AG09319 (cell line): Measurements from ENCODE around the gene DOK6.
"Not testable (repeated sequence)": the region's sequence is repeated elsewhere in the genome, so short reads cannot be mapped to it uniquely, and the experiment has no call there.

Experiments
- DNase-seq: peaks from one replicate; pipeline ENCODE4 v3.0.0-alpha.2; 2010; ENCODE audit warnings: low read depth; ENCODE audit errors: extremely low read depth
- CTCF ChIP-seq: IDR thresholded peaks from 2 replicates; pipeline ENCODE4 v1.5.1; 2011; ENCODE audit warnings: low read depth, mild to moderate bottlenecking, inconsistent platforms, low read length, moderate library complexity

DOK6 gene

DNA sequence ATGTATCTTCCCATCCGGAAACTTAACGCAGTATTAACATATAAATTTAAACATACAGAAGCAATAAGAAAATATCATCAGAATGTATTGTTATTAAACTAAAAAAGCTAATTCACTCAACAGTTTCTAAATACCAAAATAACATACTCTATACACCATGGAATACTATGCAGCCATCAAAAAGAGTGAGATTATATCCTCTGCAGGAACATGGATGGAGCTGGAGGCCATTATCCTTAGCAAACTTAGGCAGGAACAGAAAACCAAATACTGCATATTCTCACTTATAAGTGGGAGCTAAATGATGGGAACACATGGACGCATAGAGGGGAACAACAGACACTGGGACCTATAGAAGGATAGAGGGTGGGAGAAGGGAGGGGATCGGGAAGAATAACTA, 419.9 kb downstream of the DOK6 start:
- TF ChIP-seq CTCF: no peak
- DNase-seq: no peak

DNA sequence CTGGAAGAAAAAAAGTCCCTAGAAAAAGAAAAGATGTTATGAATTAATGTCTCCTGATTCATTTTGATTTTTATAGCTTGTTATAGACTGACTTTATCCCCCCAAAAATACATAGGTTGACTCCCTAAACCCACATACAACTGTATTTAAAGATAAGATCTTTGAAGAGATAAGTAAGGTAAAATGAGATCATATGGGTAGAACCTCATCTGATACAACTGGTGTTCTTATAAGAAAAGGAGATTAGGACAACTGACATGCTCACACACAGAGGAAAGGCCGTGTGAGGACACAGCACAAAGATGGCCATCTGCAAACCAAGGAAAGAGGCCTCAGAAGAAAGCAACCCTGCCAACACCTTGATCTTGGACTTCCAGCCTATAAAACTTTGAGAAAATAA, 429.5 kb downstream of the DOK6 start:
- TF ChIP-seq CTCF: no peak
- no peak for DNase-seq

GRCh38 chr18:69834980-69835379, 434.3 kb downstream of the DOK6 start:
- DNase-seq: not testable (repeated sequence)

GRCh38 chr18:69838003-69838402, 437.3 kb downstream of the DOK6 start:
- no peak for TF ChIP-seq CTCF
- no peak for DNase-seq

DNA sequence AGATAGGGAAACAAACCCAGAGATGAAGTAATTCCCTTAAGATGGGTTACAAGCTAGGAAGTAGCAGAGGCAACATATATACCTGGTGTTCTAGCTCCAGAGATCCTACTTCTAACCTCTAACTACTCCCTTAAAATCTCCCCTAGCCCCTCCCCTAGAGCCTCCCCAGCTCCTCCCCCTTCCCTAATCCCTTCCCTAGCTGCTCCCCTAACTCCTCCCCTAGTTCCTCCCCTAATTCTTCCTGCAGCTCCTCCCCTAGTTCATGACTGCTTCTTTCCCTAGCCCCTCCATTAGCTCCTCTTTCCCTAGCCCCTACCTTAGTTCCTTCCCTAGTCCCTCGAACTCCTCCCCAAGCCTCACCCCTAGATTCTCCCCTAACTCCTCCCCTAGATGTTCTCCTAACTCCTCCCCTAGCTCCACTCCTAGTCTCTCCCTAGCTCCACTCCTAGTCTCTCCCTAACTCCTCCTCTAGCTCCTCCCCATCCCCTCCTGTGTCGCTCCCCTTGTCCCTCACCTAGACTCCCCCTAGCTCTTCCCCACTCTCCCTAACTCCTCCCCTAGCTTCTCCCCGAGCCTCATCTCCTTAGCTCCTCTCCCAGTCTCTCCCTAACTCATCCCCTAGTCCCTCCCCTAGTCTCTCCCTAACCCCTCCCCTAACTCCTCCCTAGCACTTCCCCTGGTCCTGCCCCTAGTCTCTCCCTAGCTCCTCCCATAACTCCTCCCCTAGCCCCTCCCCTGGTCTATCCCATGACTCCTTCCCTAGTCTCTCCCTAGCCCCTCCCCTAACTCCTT, 438.1 kb downstream of the DOK6 start:
- no peak for DNase-seq
- no peak for TF ChIP-seq CTCF

DNA sequence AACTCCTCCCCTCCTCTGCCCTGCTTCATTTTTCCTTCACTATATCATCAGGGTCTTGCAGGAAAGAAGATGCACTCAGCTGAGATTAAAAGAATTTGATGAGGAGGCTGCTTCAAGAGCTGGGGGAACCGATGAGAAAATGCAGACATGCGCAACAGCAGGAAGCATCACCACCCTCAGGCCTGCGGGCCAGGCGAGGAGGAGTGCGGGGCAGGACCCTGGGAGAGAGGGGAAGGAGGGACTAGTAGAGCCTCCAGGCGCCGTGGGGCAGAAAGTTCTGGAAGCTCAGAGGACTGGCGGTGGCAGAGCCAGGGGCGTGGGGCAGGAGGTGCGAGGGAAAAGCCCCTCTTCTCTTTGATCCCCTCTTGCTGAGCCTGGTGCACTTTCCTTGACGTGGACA, 438.8 kb downstream of the DOK6 start:
- no peak for TF ChIP-seq CTCF
- no peak for DNase-seq

DNA sequence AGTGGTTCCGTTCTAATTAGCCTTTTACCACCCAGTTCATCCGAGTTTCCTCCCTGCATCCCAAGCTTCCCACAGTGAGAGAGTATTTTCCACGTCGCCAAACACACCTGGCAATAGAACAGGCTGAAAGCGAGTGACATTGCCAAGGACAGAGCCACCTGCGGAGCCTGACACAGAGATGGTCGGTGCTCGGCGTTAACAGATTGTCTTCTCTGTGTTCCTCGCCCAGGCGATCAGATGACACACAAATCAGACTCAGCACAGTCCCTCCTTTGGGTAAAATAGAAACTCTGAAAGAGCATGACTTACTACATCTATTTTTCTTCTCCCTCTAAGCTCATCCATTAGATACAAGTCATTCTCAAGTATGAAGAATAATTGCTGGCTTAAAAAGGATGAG, 439.3 kb downstream of the DOK6 start:
- TF ChIP-seq CTCF: no peak
- no peak for DNase-seq

- no peak for DNase-seq
- no peak for TF ChIP-seq CTCF
Observed at GRCh38 chr18:69840445-69840844, 439.8 kb downstream of the DOK6 start.
